ENCODE data around the gene BEND7.

BEND7 gene

DNA sequence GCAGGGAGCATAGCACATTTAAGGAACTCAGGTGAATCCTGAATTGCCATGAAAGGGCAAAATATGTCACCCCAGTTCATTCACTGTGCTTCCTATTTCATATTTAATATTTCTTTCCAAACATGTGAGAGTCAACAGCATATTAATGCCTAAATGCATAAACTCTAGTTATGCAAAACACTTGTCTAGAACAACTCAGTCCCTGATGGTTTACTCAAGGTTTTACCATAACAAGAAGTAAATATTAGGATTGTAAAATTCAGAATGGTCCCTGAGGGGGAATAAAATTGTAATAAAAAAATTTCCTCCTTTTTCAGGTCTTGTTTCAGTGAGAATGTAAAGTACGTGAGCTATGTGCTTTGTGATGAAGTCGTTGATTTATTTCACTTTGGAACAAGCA, 129.1 kb downstream of the BEND7 start:
- ChIA-PET POLR2A (no interaction called here), CTCF (interaction anchor here (1.1 kb wide), 1 partner anchor 14 kb away, joined by 3 read pairs; no protein-coding TSS in a partner anchor)
- TF ChIP-seq, protein P1, sequence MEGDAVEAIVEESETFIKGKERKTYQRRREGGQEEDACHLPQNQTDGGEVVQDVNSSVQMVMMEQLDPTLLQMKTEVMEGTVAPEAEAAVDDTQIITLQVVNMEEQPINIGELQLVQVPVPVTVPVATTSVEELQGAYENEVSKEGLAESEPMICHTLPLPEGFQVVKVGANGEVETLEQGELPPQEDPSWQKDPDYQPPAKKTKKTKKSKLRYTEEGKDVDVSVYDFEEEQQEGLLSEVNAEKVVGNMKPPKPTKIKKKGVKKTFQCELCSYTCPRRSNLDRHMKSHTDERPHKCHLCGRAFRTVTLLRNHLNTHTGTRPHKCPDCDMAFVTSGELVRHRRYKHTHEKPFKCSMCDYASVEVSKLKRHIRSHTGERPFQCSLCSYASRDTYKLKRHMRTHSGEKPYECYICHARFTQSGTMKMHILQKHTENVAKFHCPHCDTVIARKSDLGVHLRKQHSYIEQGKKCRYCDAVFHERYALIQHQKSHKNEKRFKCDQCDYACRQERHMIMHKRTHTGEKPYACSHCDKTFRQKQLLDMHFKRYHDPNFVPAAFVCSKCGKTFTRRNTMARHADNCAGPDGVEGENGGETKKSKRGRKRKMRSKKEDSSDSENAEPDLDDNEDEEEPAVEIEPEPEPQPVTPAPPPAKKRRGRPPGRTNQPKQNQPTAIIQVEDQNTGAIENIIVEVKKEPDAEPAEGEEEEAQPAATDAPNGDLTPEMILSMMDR (IDR thresholded peaks at IDR 0.05; ENCODE audit: insufficient read depth, low read length, missing control alignments), result no peak
- no peak overlapping the region for H3K4me3 ChIP-seq (ENCODE audit: low read depth, low read length)
- no peak for DNase-seq (ENCODE audit: low read depth, low spot score)

DNA sequence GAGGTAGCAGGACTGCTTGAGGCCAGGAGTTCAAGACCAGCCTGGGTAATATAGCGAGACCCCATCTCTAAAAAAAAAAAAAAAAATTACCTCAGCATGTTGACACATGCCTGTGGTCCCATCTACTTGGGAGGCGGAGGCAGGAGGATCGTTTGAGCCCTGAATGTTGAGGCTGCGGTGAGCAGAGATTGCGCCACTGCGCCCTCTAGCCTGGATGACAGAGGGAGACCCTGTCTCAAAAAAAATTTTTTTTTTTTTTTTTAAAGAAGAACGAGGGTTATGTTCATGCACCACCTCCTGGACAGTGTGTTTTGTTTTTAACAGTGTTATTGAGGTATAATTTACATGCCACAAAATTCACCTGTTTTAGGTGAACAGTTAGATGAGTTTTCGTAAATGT, 129.6 kb downstream of the BEND7 start:
- CTCF ChIA-PET, result no interaction called here
- no peak overlapping the region for H3K4me3 ChIP-seq (ENCODE audit: low read depth, low read length)
- DNase-seq (ENCODE audit: low read depth, low spot score), result no peak
- TF ChIP-seq, protein P1 (IDR thresholded peaks at IDR 0.05; ENCODE audit: insufficient read depth, low read length, missing control alignments), result no peak
- POLR2A ChIA-PET, result no interaction called here

DNA sequence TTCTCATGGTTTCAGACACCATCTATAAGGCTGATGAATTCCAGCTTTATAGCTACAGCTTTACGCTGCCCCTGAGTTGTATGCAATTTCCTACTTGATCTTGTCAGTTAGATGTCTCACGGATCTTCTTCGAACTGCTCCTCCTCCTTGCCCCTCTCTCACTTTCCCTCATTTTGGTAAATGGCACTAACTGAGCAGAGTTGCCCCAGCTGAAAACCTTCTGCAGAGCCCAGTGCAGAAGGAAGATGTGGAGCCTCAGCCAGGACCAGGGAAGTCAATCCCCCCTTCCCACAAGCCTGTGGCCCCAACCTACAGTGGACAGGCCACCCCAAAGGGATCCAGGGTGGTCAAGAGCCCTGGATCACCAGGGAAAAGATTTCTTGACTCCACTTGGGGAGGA, 131.8 kb downstream of the BEND7 start:
- TF ChIP-seq, protein P1 (IDR thresholded peaks at IDR 0.05; ENCODE audit: insufficient read depth, low read length, missing control alignments), result no peak
- DNase-seq (ENCODE audit: low read depth, low spot score), result no peak
- ChIA-PET CTCF (interaction anchor here (0.8 kb wide), 1 partner anchor 25 kb away, joined by 3 read pairs; no protein-coding TSS in a partner anchor), POLR2A (no interaction called here)
- H3K4me3 ChIP-seq (ENCODE audit: low read depth, low read length), result no peak overlapping the region

GRCh38 chr10:13396369-13396768, 132.4 kb downstream of the BEND7 start:
- DNase-seq (ENCODE audit: low read depth, low spot score), result no peak
- TF ChIP-seq, protein P1 (IDR thresholded peaks at IDR 0.05; ENCODE audit: insufficient read depth, low read length, missing control alignments), result no peak
- no peak overlapping the region for H3K4me3 ChIP-seq (ENCODE audit: low read depth, low read length)
- ChIA-PET POLR2A (no interaction called here), CTCF (interaction anchor here (0.8 to 1.4 kb wide), 2 partner anchors 24 to 44 kb away, joined by 3 to 4 read pairs; no protein-coding TSS in a partner anchor)

- CTCF ChIA-PET, result interaction anchor here (1.0 to 1.4 kb wide), 3 partner anchors 15 to 45 kb away, joined by 4 read pairs; no protein-coding TSS in a partner anchor
- no peak overlapping the region for H3K4me3 ChIP-seq (ENCODE audit: low read depth, low read length)
- TF ChIP-seq, protein P1 (IDR thresholded peaks at IDR 0.05; ENCODE audit: insufficient read depth, low read length, missing control alignments), result no peak
- DNase-seq (ENCODE audit: low read depth, low spot score), result no peak
- POLR2A ChIA-PET, result no interaction called here
Observed at GRCh38 chr10:13395540-13395939, 133.3 kb downstream of the BEND7 start.

GRCh38 chr10:13393640-13394039, 135.2 kb downstream of the BEND7 start:
- POLR2A ChIA-PET, result no interaction called here
- TF ChIP-seq, protein P1 (IDR thresholded peaks at IDR 0.05; ENCODE audit: insufficient read depth, low read length, missing control alignments), result no peak
- CTCF ChIA-PET, result no interaction called here
- DNase-seq (ENCODE audit: low read depth, low spot score), result no peak
- no peak overlapping the region for H3K4me3 ChIP-seq (ENCODE audit: low read depth, low read length)

Data from AG04449 (cell line).